Gastroesophageal sphincter (tissue), 3 donors: ENCODE data around the gene EMCN.

ENCODE experiments used
- CTCF ChIP-seq, 4 experiments: fragments of 200-600 bp in 2 of 4; fragments of 450-650 bp in 2 of 4; sonication (generic) in 1 of 4; IDR thresholded peaks; one replicate each; pipeline ENCODE4 v1.5.1; 2017 to 2019; ENCODE audit warnings: antibody characterized with exemption in 4 of 4, mild to moderate bottlenecking in 2 of 4, moderate library complexity in 2 of 4
- POLR2A ChIP-seq, 2 donors: fragments of 450-650 bp; IDR thresholded peaks; one replicate each; pipeline ENCODE4 v1.6.1; 2017; ENCODE audit warnings: antibody characterized with exemption in 2 of 2, mild to moderate bottlenecking in 2 of 2, moderate library complexity in 1 of 2
- POLR2AphosphoS5 ChIP-seq: sonication (generic); formaldehyde crosslinking; IDR thresholded peaks from one replicate; pipeline ENCODE4 v1.6.1; 2017; ENCODE audit warnings: antibody characterized with exemption

DNA sequence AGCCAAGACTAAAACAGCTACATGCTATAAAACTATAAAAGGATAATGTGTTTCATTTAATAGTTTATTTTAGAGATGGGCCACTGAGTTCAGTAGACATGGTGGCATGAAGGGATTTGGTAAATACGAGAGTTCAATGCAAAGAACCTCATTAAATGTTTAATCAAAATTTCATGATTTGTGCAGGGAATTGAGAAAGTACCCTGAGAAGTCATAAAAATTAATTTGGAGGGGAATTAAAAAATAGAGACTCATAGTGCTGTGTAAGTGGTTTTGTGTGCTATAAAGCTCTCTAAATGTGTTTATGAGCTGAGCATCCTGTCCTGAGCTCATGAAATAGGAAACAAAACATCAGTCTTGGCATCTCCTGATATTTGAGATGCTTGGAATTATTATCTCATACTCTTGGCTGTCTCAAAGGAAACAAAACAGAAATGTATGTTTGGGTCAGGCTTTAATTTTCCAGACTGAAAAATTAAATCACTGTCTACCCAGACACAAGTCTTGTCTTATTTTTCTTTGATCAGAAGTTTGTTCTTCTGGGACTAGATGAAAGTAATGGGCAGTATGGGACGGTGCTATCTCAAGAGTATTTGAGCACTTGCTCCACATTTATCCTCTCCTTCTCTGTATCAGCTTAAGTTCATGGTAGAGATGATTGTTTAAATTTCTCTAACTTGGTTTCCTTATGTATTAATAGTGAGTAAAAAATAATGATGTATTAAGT lies 38.0 kb upstream of the EMCN start:
- TF ChIP-seq CTCF (IDR thresholded peaks at IDR 0.05) = no peak
- TF ChIP-seq POLR2AphosphoS5 = no peak
- no peak for TF ChIP-seq POLR2A (IDR thresholded peaks at IDR 0.05)
